Activated CD8-positive, alpha-beta memory T cell treated with anti-CD3 and anti-CD28 coated beads, Interleukin-2, amount 50 U/mL, for 48 hours (primary cell): ENCODE measurements around the gene TBC1D5.
"Not testable (repeated sequence)": the region's sequence is repeated elsewhere in the genome, so short reads cannot be mapped to it uniquely, and the experiment has no call there.

Experiments
- DNase-seq: peaks from one replicate; pipeline ENCODE4 v3.0.0-alpha.2; 2020

The TBC1D5 gene

GRCh38 chr3:17749281-17749680, 6.8 kb upstream of the TBC1D5 start:
- DNase-seq = no peak

DNA sequence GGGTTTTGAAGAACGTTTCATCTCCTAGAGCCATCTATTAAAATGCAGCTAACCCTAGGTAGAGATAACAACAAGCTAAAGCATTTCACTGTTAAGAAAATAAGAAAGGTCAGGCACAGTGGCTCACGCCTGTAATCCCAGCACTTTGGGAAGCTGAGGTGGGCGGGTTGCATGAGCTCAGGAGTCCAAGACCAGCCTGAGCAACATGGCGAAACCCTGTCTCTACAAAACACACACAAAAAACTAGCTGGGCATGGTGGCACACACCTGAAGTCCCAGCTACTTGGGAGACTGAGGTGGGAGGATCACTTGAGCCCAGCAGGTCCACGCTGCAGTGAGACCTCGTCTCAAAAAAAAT, 5.4 kb upstream of the TBC1D5 start:
- no peak for DNase-seq

GRCh38 chr3:17747174-17747889, 4.9 kb upstream of the TBC1D5 start:
- DNase-seq = no peak

GRCh38 chr3:17745894-17746293, 3.5 kb upstream of the TBC1D5 start:
- DNase-seq = no peak

DNA sequence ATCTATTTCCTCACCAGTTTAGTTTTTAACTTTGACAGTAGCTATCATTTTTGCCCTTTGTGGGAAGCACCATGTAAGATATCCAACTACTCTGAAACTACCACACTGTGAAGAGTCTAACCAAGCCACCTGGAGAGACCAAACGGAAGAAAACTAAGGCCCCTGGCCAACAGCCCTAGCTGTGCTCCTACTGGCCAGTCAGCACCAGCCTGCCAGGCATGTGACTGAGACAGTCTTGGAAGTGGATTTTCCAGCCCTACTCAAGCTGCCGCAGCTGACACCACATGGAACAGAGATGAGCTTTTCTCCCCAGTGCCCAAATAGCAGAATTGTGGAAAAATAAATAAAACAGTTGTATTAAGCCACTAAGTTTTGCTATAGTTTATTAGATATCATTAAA, 2.9 kb upstream of the TBC1D5 start:
- DNase-seq = no peak

DNA sequence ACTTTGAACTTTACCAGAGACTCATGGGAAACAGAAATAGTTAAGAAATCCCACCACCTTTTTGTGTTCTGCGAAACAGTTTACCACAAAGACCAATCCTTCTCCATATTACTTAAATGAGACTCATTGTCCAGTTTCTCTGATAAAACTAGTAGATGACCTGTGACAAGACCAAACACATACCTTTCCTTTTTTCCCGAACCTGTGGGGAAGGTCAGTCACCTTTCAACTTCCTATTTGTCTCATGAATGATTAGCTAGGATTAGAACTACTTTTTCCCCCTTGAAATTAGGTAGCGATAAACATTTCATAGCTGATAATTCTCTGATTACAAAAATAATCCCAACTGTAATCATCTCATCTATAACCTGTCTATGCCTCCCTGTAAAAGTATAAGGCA, 2.3 kb upstream of the TBC1D5 start:
- no peak for DNase-seq

DNA sequence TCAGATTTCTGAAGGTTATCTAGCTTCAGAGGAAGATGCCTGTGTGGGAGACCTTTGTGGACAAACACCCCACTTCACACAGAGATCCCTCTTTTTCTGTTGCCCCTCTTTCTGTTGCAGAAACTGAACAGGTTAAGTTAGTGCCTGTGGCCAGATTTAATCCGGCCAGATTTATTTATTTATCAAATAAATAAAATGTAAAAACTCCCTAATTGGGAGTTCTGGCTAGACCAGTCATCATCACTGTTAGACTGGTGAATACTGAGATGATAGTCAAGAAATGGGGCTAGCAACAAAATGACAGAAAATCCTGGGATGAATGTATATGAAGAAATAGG, 1.2 kb upstream of the TBC1D5 start:
- DNase-seq = no peak

DNA sequence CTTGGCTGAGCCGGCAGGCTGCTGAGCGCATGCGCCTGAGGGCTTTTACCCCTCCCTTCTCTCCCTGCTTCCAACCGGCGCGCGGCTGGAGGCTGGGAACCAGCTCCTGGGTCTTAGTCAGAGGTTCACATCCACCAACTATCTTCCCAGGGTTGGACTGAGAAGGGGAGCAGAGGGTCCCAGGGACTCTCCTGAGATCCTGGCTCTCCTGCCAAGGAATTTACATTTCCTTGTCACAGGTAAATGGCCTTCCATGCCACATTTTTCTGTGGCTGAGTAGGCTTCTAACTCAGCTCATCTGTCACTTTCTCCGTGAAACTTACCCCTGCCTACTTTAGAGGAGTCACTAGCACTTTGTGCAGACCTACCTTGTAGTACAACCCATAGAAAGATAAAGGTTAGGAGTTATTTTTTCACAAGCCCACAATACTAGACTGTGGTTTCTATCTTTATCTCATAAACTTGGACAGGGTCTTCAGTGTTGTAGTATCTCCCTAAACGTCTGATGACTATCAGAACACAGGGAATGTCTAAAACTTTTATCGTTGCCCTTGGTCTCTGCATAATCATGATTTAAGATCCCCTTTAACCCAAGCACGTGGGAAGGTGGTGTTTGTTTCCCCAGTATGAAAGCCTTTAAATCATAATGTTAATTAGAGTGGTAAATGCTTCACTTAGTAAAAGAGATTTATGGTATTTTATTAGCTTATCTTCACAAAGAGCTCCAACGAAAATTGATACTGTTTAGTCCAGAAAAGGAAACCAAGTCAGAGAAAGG, 638 bp upstream of the TBC1D5 start:
- DNase-seq = no peak

GRCh38 chr3:17741621-17742101, 770 bp downstream of the TBC1D5 start:
- no peak for DNase-seq

GRCh38 chr3:17740721-17741141, 1.7 kb downstream of the TBC1D5 start:
- no peak for DNase-seq

GRCh38 chr3:17738921-17739320, 3.5 kb downstream of the TBC1D5 start:
- no peak for DNase-seq

DNA sequence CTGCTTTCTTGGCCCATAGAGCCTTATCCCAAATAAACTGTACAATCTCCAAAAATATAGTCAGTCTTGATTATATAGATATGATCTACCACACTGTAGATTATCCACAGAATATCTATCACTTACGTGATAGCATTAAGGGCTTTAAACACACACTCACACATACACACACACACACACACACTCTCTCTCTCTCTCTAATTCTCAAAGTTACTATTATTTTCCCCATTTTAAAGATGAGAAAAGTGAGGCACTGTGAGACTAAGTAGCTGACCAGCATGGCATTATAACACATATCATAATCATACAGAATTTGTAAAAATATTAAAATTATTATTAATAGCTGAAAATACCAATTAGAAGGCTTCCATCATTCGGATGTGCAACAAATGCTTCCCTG, 4.2 kb downstream of the TBC1D5 start:
- no peak for DNase-seq

- DNase-seq = no peak
Observed at GRCh38 chr3:17737591-17737990, 4.8 kb downstream of the TBC1D5 start.

- not testable (repeated sequence) for DNase-seq
Observed at GRCh38 chr3:17735362-17735761, 7.1 kb downstream of the TBC1D5 start.

DNA sequence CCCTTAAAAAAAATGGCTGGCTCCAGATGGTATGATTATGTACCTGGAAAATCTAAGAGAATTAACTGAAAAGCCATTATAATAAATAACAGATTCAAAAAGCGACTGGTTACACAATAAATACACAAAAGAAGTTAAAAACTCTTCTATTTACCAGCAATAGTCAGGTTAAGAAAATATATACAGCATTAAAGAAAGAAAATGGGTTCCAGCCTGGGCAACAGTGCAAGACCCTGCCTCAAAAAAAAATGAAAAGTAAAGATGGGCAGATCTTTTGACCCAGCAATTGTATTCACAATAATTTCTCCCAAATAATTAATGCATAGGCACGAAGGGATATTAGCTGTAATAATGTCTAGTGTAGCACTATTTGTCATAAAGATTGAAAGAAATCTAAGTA, 8.7 kb downstream of the TBC1D5 start:
- no peak for DNase-seq

DNA sequence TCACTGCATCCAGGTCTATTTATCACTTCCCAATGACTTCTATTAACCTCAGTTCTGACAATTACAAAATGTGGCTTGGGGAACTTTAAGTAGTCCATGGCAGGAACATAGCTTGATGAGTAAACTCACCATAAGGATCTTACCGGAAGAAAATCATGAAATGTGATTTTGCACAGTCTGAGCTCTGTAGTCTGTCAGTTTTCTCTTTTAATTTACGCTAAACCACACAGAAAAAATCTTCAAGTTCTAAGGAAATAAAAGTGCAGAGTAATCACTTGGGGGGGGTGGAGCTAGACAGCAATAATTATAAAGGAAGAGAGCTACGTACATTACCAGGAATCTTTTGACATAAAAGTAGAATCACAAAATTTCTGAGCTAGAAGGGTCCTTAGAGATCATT, 9.2 kb downstream of the TBC1D5 start:
- no peak for DNase-seq

GRCh38 chr3:17730318-17730967, 12.0 kb downstream of the TBC1D5 start:
- DNase-seq = no peak

- no peak for DNase-seq
Observed at GRCh38 chr3:17726313-17726712, 16.1 kb downstream of the TBC1D5 start.

- DNase-seq = not testable (repeated sequence)
Observed at GRCh38 chr3:17725844-17726243, 16.6 kb downstream of the TBC1D5 start.

- DNase-seq = no peak
Observed at GRCh38 chr3:17724948-17725347, 17.5 kb downstream of the TBC1D5 start.

DNA sequence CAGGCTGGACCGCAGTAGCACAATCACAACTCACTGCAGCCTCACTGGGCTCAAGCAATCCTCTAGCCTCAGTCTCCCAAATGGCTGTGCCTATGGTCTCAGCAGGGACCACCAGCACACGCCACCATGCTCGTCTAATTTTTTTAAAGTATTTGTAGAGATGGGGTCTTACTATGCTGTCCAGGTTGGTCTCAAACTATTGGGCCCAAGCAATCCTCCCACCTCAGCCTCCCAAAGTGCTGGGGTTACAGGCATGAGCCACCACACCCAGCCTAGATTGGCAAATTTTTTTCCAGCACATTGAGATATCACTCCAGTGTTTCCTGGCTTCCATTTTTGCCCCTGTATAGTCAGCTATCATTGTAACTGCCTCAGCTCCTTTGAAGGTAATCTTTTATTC, 18.3 kb downstream of the TBC1D5 start:
- no peak for DNase-seq

- DNase-seq = no peak
Observed at GRCh38 chr3:17717411-17717810, 25.0 kb downstream of the TBC1D5 start.

- DNase-seq = no peak
Observed at GRCh38 chr3:17714473-17714872, 28.0 kb downstream of the TBC1D5 start.

- DNase-seq = no peak
Observed at GRCh38 chr3:17709236-17709810, 33.1 kb downstream of the TBC1D5 start.
